Measurements from ENCODE around the gene PRMT2. TPM values are rescaled to one million over a fixed set of nuclear protein-coding genes. Genes with fewer than 3 reads are reported as not detected.

Gene PRMT2
- total and polyA plus RNA-seq, 2 experiments from 2014 or later: 79.7 to 108 TPM

DNA sequence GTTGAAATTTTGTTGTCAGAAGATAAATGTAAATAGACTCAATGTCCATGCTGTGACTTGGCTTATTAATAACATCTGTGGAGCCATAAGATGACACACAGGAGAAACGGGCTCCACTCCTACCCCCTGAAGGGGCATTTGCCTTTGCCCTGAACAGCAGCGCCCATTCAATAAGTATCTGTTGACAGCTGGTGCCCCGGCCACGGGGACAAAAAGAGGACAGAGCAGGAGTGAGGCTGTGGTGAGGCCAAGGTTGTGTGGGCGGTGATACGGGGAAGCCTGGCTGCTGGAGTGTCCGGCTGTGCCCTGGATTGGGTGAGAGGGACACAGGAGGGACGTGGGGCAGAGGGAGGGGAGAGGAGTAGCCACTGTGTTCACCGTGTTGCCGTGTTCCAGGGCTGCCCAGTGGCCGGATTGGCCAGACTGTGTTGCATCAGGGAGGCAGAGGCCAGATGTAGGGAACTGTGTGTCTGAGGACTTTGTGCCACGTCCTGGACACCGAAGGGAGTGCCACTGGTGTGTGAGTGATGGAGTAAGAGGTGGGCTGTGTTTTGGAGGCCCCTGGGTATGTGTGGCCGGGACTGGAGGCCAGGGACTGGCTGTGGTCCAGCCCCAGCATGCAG is 15.1 kb downstream of the PRMT2 start:
- Histone ChIP-seq H3K79me2 (peaks cover 16% of the 10 kb centered on the region), H3K36me3 (replicated peaks; ENCODE audit: insufficient read depth, low read depth) (peaks cover 13% of the 10 kb centered on the region), H2AFZ (no peak overlapping the region), H3K4me1 (ENCODE audit: insufficient read depth) (no peaks in the 10 kb centered on the region), H3K9me3 (ENCODE audit: low read depth) (peaks cover 15% of the 10 kb centered on the region), H3K4me3 (no peak overlapping the region), H4K20me1 (ENCODE audit: insufficient read depth, poor library complexity, severe bottlenecking) (no peaks in the 10 kb centered on the region), H3K27ac (no peak overlapping the region), H3K4me2 (no peak overlapping the region), H3K9me2 (replicated peaks; ENCODE audit: insufficient read depth) (no peaks in the 10 kb centered on the region), H3K27me3 (no peaks in the 10 kb centered on the region)
- TF ChIP-seq EZH2 (IDR thresholded peaks at IDR 0.05; ENCODE audit: borderline replicate concordance) (no peak), EZH2phosphoT487 (IDR thresholded peaks at IDR 0.05; ENCODE audit: low read depth, severe bottlenecking, unreplicated experiment) (no peak)
- TF ChIP-seq, protein P1, sequence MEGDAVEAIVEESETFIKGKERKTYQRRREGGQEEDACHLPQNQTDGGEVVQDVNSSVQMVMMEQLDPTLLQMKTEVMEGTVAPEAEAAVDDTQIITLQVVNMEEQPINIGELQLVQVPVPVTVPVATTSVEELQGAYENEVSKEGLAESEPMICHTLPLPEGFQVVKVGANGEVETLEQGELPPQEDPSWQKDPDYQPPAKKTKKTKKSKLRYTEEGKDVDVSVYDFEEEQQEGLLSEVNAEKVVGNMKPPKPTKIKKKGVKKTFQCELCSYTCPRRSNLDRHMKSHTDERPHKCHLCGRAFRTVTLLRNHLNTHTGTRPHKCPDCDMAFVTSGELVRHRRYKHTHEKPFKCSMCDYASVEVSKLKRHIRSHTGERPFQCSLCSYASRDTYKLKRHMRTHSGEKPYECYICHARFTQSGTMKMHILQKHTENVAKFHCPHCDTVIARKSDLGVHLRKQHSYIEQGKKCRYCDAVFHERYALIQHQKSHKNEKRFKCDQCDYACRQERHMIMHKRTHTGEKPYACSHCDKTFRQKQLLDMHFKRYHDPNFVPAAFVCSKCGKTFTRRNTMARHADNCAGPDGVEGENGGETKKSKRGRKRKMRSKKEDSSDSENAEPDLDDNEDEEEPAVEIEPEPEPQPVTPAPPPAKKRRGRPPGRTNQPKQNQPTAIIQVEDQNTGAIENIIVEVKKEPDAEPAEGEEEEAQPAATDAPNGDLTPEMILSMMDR (IDR thresholded peaks at IDR 0.05; ENCODE audit: poor library complexity): no peak
- DNase-seq (ENCODE audit: low spot score): no peak
- WGBS (ENCODE audit: low lambda C conversion rate, missing lambda C conversion rate): 89% methylated on average over 14 of the region's 14 CpGs

DNA sequence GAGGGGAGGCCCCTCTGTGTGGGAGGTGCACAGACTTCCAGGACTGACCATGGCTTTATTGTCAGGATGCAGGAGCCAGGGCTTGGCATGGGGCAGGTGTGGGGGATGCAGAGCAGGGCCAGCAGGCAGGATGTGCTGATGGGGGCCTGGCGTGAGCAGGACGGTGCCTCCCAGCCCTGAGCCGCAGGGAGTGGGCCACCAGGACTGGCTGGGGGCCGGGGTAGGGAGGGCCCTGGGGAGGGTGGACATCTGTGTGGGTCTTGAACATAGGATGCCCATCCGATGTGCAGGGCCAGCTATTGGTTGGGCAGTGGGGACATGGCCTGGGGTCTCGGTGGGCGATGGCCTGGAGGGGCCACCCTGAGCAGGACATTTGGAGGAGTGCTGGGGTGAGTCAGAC is 15.6 kb downstream of the PRMT2 start:
- Histone ChIP-seq H3K9me2 (replicated peaks; ENCODE audit: insufficient read depth) (no peaks in the 10 kb centered on the region), H3K4me3 (no peak overlapping the region), H4K20me1 (ENCODE audit: insufficient read depth, poor library complexity, severe bottlenecking) (no peaks in the 10 kb centered on the region), H2AFZ (no peak overlapping the region), H3K79me2 (peaks cover 15% of the 10 kb centered on the region), H3K36me3 (replicated peaks; ENCODE audit: insufficient read depth, low read depth) (peaks cover 13% of the 10 kb centered on the region), H3K9me3 (ENCODE audit: low read depth) (peaks cover 16% of the 10 kb centered on the region), H3K27ac (no peak overlapping the region), H3K4me2 (no peak overlapping the region), H3K4me1 (ENCODE audit: insufficient read depth) (no peaks in the 10 kb centered on the region), H3K27me3 (no peaks in the 10 kb centered on the region)
- 94% methylated on average over 3 of the region's 7 CpGs for WGBS (ENCODE audit: low lambda C conversion rate, missing lambda C conversion rate)
- TF ChIP-seq EZH2 (IDR thresholded peaks at IDR 0.05; ENCODE audit: borderline replicate concordance): no peak
- TF ChIP-seq EZH2phosphoT487 (IDR thresholded peaks at IDR 0.05; ENCODE audit: low read depth, severe bottlenecking, unreplicated experiment): no peak
- TF ChIP-seq, protein P1 (IDR thresholded peaks at IDR 0.05; ENCODE audit: poor library complexity): no peak
- no peak for DNase-seq (ENCODE audit: low spot score)

DNA sequence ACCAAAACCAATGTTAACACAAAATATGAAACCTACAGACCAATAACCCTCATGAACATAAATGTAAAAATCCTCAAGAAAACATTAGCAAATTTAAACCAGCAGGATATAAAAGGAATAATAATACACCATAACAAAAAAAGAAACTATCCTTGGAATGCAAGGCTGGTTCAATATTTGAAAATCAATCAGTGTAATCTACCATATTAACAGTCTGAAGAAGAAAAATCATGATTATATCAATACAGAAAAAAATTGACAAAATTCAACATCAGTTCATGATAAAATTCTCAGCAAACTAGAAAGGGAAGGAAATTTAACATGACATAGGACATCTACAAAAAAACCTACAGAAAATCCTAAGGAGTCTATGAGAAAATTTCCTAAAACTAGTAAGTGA is 19.8 kb downstream of the PRMT2 start:
- peaks cover 16% of the 10 kb centered on the region for H3K9me3 ChIP-seq (ENCODE audit: low read depth)
- no peak for DNase-seq (ENCODE audit: low spot score)
- H3K4me2 ChIP-seq: no peak overlapping the region
- TF ChIP-seq, protein P1 (IDR thresholded peaks at IDR 0.05; ENCODE audit: poor library complexity): no peak
- TF ChIP-seq EZH2 (IDR thresholded peaks at IDR 0.05; ENCODE audit: borderline replicate concordance) (no peak), EZH2phosphoT487 (IDR thresholded peaks at IDR 0.05; ENCODE audit: low read depth, severe bottlenecking, unreplicated experiment) (no peak)
- no peaks in the 10 kb centered on the region for H3K4me1 ChIP-seq (ENCODE audit: insufficient read depth)
- no peak overlapping the region for H2AFZ ChIP-seq
- no peaks in the 10 kb centered on the region for H3K9me2 ChIP-seq (replicated peaks; ENCODE audit: insufficient read depth)
- no peak overlapping the region for H3K4me3 ChIP-seq
- H3K79me2 ChIP-seq: no peaks in the 10 kb centered on the region
- no peak overlapping the region for H3K27ac ChIP-seq
- H3K36me3 ChIP-seq (replicated peaks; ENCODE audit: insufficient read depth, low read depth): peaks cover 13% of the 10 kb centered on the region
- H4K20me1 ChIP-seq (ENCODE audit: insufficient read depth, poor library complexity, severe bottlenecking): no peaks in the 10 kb centered on the region
- no peaks in the 10 kb centered on the region for H3K27me3 ChIP-seq
